Esophagus muscularis mucosa (tissue), 4 donors: ENCODE measurements around the gene CTF1.

Experiments
- CTCF ChIP-seq, 3 experiments: fragments of 200-600 bp in 2 of 3; fragments of 450-650 bp in 1 of 3; sonication (generic) in 2 of 3; IDR thresholded peaks; one replicate each; pipeline ENCODE4 v1.5.1; 2017 to 2019; ENCODE audit warnings: antibody characterized with exemption in 3 of 3, mild to moderate bottlenecking in 2 of 3, moderate library complexity in 1 of 3
- EP300 ChIP-seq: sonication (generic); formaldehyde crosslinking; IDR thresholded peaks from one replicate; pipeline ENCODE4 v1.6.1; 2017; ENCODE audit warnings: antibody characterized with exemption
- POLR2A ChIP-seq: fragments of 450-650 bp; IDR thresholded peaks from one replicate; pipeline ENCODE4 v1.6.1; 2017; ENCODE audit warnings: antibody characterized with exemption, moderate library complexity, mild to moderate bottlenecking, low read depth
- POLR2AphosphoS5 ChIP-seq, 2 donors: sonication (generic); formaldehyde crosslinking; IDR thresholded peaks; one replicate each; pipeline ENCODE4 v1.6.1; 2017; ENCODE audit warnings: antibody characterized with exemption in 2 of 2

GRCh38 chr16:30931068-30931650 lies 34.7 kb downstream of the CTF1 start:
- TF ChIP-seq CTCF (IDR thresholded peaks at IDR 0.05) = no peak
- no peak for TF ChIP-seq POLR2A
- TF ChIP-seq POLR2AphosphoS5 (IDR thresholded peaks at IDR 0.05) = no peak
- TF ChIP-seq EP300 = no peak
